22Rv1 (cell line): ENCODE measurements around the gene RNF213.

Experiments
- CTCF ChIP-seq: fragments of 450-650 bp; IDR thresholded peaks from 2 replicates; pipeline ENCODE4 v1.5.1; 2017; ENCODE audit warnings: mild to moderate bottlenecking
- ZFX ChIP-seq: fragments of 450-650 bp; IDR thresholded peaks from 2 replicates; pipeline ENCODE4 v1.6.1; 2017; ENCODE audit warnings: antibody characterized with exemption, borderline replicate concordance

GRCh38 chr17:80236911-80237310, 23.7 kb upstream of the RNF213 start:
- TF ChIP-seq CTCF (no peak), ZFX (no peak)
